Esophagus (tissue), 2 donors: Measurements from ENCODE around the gene DBF4B. TPM values are rescaled to one million over a fixed set of nuclear protein-coding genes. Genes with fewer than 3 reads are reported as not detected.

Experiments used
- H3K27ac ChIP-seq, 2 donors: one replicate each; pipeline ENCODE4 v1.5.1; 2013; ENCODE audit warnings: low read depth in 2 of 2, mild to moderate bottlenecking in 2 of 2, inconsistent platforms in 1 of 2, low read length in 1 of 2, moderate library complexity in 1 of 2
- H3K27me3 ChIP-seq, 2 donors: one replicate each; pipeline ENCODE4 v1.6.1; 2013; ENCODE audit warnings: low read length in 2 of 2, control low read depth in 1 of 2, mild to moderate bottlenecking in 1 of 2; ENCODE audit not compliant: insufficient read depth in 2 of 2, control insufficient read depth in 1 of 2
- H3K36me3 ChIP-seq, 2 donors: one replicate each; pipeline ENCODE4 v1.6.1; 2013; ENCODE audit warnings: low read length in 1 of 2; ENCODE audit not compliant: control insufficient read depth in 2 of 2, insufficient read depth in 2 of 2
- H3K4me1 ChIP-seq, 2 donors: one replicate each; pipeline ENCODE4 v1.6.1; 2013; ENCODE audit warnings: low read length in 1 of 2; ENCODE audit not compliant: control insufficient read depth in 2 of 2, insufficient read depth in 2 of 2
- H3K4me3 ChIP-seq, 2 donors: one replicate each; pipeline ENCODE4 v1.5.1; 2013; ENCODE audit warnings: low read length in 2 of 2, mild to moderate bottlenecking in 2 of 2, low read depth in 1 of 2, moderate library complexity in 1 of 2
- H3K9me3 ChIP-seq, 2 donors: one replicate each; pipeline ENCODE4 v1.6.1; 2013; ENCODE audit warnings: mild to moderate bottlenecking in 2 of 2, low read depth in 1 of 2, low read length in 1 of 2, moderate library complexity in 1 of 2; ENCODE audit not compliant: control insufficient read depth in 2 of 2, insufficient read depth in 1 of 2
- WGBS, 2 donors: extraction: QIAGEN DNeasy Blood & Tissue Kit; methylation state at CpG; one replicate each; pipeline ENCODE4 v1.1.7; 2013; 5-methylcytosine and 5-hydroxymethylcytosine counted together
- polyA plus RNA-seq, 2 donors: library from polyadenylated mRNA; stranded (reverse); fragments of 200-250 nt; gene quantifications; one replicate each; pipeline ENCODE4 v1.2.3, GENCODE V29; 2013
- donor health status: healthy with polysubstance abuse.
- donor health status: Bipolar disorder and iron deficiency.

Gene DBF4B
- polyA plus RNA-seq, 2 donors = 2.1 to 4.5 TPM

DNA sequence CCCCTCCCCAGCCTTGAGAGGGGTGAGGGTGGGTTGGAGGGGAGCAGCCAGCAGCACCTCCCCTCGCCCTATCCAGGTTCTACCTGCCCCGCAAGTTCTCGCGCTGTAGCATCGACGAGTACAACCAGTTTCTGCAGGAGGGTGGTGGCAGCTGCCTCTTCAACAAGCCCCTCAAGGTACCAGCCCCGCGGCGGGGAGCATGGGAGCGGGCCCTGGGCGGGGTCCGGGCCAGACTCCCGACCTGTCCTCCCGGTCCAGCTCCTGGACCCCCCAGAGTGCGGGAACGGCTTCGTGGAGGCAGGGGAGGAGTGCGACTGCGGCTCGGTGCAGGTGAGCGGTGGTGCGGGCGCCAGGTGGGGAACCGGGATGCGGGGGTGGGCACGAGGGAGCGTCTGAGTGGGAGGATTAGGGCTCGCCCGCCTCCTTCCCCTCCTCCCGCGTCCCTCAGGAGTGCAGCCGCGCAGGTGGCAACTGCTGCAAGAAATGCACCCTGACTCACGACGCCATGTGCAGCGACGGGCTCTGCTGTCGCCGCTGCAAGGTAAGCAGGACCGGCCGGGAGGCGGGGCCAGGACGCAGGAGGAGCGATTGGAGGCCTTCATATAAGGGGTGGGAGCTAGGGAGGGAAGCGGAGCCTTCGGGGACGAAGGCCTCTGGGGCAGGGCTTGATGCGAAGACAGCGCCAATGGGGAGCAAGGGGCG lies 66.8 kb downstream of the DBF4B start:
- Histone ChIP-seq H3K27me3 (no peaks in the 10 kb centered on the region), H3K27ac (peak overlapping the region; percentile 43 to 69), H3K4me3 (peak overlapping the region; percentile 48 to 50), H3K4me1 (peaks cover 0 to 5% of the 10 kb centered on the region in 2 donors), H3K9me3 (no peaks in the 10 kb centered on the region), H3K36me3 (no peaks in the 10 kb centered on the region)
- WGBS, 2 donors = 0 to 1% methylated on average over 44 to 50 of the region's 50 CpGs

DNA sequence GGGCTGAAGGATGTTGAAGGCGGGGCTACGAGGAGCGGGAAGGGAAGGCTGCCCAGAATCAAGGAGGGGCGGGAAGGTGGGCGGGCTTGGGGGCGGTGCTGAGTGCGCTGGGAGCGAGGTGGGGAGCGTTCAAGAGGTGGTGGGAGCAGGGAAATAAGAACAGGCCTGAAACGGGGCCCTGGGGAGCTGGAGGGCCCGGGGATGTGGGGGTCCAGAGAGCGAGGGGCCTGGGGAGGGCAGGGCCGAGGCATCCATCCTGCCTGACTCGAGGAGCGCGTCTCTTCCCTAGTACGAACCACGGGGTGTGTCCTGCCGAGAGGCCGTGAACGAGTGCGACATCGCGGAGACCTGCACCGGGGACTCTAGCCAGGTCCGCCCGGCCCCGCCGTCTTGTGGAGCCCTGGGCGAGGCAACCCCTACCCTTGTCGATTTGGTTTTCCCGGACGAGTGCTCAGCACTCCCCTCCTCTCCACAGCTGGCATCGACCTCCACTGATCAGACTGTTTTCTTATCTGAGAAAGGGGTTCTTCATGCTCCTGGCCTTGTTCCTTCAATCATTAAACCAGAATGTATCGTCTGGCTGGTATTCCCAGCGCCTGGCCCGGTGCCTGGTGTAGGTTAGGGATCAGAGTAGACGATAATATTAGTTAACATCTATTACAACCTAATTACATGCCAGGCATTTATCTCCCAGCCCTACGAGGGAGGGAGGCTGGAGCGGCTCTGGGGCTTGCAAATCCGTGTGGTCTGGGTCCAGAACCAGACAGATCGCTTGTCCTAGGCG lies 67.6 kb downstream of the DBF4B start:
- no peaks in the 10 kb centered on the region for H3K27me3 ChIP-seq
- H3K9me3 ChIP-seq = no peaks in the 10 kb centered on the region
- H3K4me1 ChIP-seq = peaks cover 0 to 5% of the 10 kb centered on the region in 2 donors
- H3K36me3 ChIP-seq = no peaks in the 10 kb centered on the region
- peak overlapping the region in 1 of 2 donors; percentile 27 for H3K27ac ChIP-seq
- 8 to 10% methylated on average over 39 to 43 of the region's 43 CpGs for WGBS, 2 donors
- peak overlapping the region; percentile 39 to 41 for H3K4me3 ChIP-seq

DNA sequence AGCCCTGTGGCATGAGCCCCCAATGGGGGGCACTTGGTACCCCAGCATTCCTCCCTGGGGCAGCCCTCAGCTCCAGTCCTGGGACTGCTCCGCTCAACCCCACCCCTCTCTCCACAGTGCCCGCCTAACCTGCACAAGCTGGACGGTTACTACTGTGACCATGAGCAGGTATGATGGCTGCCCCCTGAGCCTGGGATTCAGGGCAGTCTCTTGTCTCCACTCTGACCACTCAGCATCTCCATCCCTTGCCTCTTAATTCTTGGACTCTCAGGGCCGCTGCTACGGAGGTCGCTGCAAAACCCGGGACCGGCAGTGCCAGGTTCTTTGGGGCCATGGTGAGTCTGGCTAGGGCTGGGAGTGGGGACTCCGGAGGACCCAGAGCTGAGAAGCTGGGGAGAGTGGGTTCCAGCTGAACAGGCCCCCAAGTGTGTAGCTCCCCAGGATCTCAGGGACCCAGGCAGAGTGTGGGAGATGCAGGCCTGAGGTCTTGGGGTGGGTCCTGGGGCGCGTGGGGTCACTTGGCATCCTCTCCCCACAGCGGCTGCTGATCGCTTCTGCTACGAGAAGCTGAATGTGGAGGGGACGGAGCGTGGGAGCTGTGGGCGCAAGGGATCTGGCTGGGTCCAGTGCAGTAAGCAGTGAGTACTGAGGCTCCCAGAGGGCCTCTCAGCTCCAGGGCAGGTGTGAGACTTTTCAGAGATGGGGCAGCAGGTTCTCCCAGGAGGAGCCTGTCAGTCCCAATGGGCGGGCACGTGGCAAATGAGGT lies 68.3 kb downstream of the DBF4B start:
- H3K36me3 ChIP-seq = no peaks in the 10 kb centered on the region
- WGBS, 2 donors = 82 to 85% methylated on average over 19 of the region's 19 CpGs
- H3K4me1 ChIP-seq = peaks cover 0 to 5% of the 10 kb centered on the region in 2 donors
- no peak overlapping the region for H3K4me3 ChIP-seq
- no peaks in the 10 kb centered on the region for H3K9me3 ChIP-seq
- no peaks in the 10 kb centered on the region for H3K27me3 ChIP-seq
- H3K27ac ChIP-seq = no peak overlapping the region

DNA sequence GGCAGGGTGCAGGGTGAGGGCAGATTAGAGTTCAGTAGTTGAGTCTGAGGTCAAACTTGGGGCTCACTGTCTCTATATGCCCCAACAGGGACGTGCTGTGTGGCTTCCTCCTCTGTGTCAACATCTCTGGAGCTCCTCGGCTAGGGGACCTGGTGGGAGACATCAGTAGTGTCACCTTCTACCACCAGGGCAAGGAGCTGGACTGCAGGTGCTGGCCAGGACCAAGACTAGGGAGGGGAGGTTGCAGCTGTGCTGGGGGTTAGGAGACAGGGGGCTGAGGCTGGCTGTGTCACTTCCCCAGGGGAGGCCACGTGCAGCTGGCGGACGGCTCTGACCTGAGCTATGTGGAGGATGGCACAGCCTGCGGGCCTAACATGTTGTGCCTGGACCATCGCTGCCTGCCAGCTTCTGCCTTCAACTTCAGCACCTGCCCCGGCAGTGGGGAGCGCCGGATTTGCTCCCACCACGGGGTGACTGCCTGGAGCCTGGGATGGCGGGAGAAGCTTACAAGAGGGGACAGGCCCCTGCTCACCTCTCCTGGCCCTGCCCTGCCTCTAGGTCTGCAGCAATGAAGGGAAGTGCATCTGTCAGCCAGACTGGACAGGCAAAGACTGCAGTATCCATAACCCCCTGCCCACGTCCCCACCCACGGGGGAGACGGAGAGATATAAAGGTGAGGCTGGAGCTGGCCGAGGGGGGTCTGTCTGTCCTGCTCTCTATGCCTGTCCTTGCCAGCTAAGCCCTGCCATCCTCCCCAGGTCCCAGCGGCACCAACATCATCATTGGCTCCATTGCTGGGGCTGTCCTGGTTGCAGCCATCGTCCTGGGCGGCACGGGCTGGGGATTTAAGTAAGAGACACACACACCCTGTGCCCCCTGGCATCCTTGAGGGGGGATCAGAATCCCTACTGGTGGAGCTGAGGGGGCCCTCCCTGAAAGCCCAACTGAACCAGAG lies 69.2 kb downstream of the DBF4B start:
- no peak overlapping the region for H3K27ac ChIP-seq
- H3K27me3 ChIP-seq = no peaks in the 10 kb centered on the region
- H3K4me3 ChIP-seq = no peak overlapping the region
- no peaks in the 10 kb centered on the region for H3K9me3 ChIP-seq
- peaks cover 0 to 5% of the 10 kb centered on the region in 2 donors for H3K4me1 ChIP-seq
- WGBS, 2 donors = 81 to 82% methylated on average over 17 to 20 of the region's 20 CpGs
- H3K36me3 ChIP-seq = no peaks in the 10 kb centered on the region

DNA sequence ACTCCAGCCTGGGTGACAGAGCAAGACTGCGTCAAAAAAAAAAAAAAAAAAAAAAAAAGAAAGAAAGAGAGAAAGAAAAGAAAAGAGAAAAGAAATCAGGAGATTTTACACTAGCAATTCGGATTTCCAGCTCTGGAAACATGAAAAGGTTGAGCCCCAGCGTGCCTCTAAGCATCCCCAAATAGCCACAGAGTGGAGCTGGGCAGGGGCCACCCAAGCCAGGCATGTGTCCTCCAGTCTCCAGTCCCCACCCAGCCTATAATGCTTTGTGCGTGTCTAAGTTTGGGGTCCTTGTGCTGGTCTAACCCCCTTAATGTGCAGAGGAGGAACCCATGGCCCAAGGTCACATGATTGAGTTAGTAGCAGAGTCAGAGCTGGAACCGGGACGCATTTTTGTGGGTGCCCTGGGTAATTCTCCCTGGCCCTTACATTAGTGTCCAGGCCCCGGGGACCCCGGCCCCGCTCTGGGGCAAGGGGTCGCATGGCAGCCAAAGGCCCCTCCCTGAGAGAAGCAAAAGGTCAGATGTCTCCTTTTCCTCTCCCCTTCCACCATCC lies 70.3 kb downstream of the DBF4B start:
- no peaks in the 10 kb centered on the region for H3K27me3 ChIP-seq
- no peak overlapping the region for H3K4me3 ChIP-seq
- H3K36me3 ChIP-seq = no peaks in the 10 kb centered on the region
- H3K4me1 ChIP-seq = peaks cover 0 to 5% of the 10 kb centered on the region in 2 donors
- H3K9me3 ChIP-seq = no peaks in the 10 kb centered on the region
- WGBS, 2 donors = 19 to 26% methylated on average over 9 to 10 of the region's 10 CpGs
- H3K27ac ChIP-seq = no peak overlapping the region

DNA sequence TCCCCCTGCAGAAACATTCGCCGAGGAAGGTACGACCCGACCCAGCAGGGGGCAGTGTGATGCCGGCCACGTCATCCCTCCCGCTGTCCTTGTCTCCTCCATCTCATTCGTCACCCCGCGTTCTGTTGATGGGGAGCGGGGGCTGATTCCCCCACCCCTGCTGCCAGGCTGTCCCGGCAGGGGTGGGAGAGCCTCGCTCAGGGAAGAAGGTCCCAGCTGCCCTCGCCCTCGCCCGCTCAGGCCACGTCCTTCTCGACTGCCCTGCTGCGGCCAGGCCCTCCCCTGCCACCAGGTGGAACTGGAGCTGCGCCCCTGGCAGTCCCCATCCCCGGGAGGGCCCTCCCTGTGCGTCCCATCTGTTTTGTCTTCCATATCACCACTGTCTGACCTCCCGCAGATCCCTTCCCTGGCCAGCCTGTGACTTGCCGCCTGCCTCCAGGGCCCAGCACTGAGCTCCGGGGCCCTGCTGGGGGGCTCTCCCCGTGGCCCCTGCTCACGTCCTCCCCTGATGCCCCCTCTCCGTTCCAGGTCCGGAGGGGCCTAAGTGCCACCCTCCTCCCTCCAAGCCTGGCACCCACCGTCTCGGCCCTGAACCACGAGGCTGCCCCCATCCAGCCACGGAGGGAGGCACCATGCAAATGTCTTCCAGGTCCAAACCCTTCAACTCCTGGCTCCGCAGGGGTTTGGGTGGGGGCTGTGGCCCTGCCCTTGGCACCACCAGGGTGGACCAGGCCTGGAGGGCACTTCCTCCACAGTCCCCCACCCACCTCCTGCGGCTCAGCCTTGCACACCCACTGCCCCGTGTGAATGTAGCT lies 71.0 kb downstream of the DBF4B start:
- Histone ChIP-seq H3K4me3 (no peak overlapping the region), H3K27ac (no peak overlapping the region), H3K4me1 (peaks cover 0 to 5% of the 10 kb centered on the region in 2 donors), H3K9me3 (no peaks in the 10 kb centered on the region), H3K27me3 (no peaks in the 10 kb centered on the region), H3K36me3 (no peaks in the 10 kb centered on the region)
- WGBS, 2 donors = 15 to 17% methylated on average over 36 of the region's 36 CpGs

DNA sequence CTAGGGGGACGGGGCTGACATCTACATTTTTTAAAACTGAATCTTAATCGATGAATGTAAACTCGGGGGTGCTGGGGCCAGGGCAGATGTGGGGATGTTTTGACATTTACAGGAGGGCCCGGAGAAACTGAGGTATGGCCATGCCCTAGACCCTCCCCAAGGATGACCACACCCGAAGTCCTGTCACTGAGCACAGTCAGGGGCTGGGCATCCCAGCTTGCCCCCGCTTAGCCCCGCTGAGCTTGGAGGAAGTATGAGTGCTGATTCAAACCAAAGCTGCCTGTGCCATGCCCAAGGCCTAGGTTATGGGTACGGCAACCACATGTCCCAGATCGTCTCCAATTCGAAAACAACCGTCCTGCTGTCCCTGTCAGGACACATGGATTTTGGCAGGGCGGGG lies 71.7 kb downstream of the DBF4B start:
- Histone ChIP-seq H3K27ac (no peak overlapping the region), H3K27me3 (no peaks in the 10 kb centered on the region), H3K4me1 (peaks cover 0 to 1% of the 10 kb centered on the region in 2 donors), H3K4me3 (no peak overlapping the region), H3K36me3 (no peaks in the 10 kb centered on the region), H3K9me3 (no peaks in the 10 kb centered on the region)
- 81 to 87% methylated on average over 12 of the region's 12 CpGs for WGBS, 2 donors

DNA sequence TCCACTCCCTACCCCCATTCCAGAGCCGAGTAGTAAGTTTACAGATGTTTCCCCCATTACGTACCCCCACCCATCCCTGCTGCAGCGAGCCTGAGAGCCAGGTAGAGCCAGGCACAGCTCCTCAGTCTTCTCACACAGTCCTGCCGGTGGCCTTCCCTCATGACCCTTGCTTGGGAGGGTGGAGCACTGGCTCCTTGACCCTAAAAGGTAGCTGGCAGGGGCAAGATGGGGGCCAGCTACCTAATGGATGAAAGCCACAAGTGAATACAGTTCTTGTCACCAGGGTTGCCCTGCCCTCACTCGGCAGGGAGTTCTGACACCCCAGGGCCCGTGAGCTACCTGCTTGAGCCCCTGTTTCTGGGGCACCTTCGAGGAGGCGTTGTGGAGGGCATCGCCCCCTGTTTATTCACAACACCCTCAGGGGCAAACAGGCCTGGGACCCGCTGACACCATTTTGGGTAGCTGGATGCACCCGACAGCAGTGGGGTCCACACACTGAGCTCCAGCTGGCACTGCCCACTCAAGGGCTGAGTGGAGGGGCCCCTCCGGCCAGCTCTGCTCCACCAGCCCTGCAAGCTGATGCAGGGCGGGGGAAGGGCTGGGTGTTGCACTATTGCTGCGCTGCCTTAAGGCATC lies 72.5 kb downstream of the DBF4B start:
- no peak overlapping the region for H3K27ac ChIP-seq

More for the DNA sequence above, 72.5 kb downstream of the DBF4B start:
- H3K9me3 ChIP-seq = no peaks in the 10 kb centered on the region
- no peaks in the 10 kb centered on the region for H3K36me3 ChIP-seq
- H3K27me3 ChIP-seq = no peaks in the 10 kb centered on the region
- WGBS, 2 donors = 90 to 91% methylated on average over 14 of the region's 14 CpGs
- H3K4me3 ChIP-seq = no peak overlapping the region
- H3K4me1 ChIP-seq = no peaks in the 10 kb centered on the region
